ENCODE results near the gene DNAJC6.

- TF ChIP-seq, protein P1, sequence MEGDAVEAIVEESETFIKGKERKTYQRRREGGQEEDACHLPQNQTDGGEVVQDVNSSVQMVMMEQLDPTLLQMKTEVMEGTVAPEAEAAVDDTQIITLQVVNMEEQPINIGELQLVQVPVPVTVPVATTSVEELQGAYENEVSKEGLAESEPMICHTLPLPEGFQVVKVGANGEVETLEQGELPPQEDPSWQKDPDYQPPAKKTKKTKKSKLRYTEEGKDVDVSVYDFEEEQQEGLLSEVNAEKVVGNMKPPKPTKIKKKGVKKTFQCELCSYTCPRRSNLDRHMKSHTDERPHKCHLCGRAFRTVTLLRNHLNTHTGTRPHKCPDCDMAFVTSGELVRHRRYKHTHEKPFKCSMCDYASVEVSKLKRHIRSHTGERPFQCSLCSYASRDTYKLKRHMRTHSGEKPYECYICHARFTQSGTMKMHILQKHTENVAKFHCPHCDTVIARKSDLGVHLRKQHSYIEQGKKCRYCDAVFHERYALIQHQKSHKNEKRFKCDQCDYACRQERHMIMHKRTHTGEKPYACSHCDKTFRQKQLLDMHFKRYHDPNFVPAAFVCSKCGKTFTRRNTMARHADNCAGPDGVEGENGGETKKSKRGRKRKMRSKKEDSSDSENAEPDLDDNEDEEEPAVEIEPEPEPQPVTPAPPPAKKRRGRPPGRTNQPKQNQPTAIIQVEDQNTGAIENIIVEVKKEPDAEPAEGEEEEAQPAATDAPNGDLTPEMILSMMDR (IDR thresholded peaks at IDR 0.05; ENCODE audit: poor library complexity) = no peak
- no peak for TF ChIP-seq EZH2phosphoT487 (IDR thresholded peaks at IDR 0.05; ENCODE audit: low read depth, severe bottlenecking, unreplicated experiment)
- no peak for TF ChIP-seq EZH2 (IDR thresholded peaks at IDR 0.05; ENCODE audit: borderline replicate concordance)
Measured at GRCh38 chr1:65412256-65412983, 103.1 kb downstream of the DNAJC6 start.

Data from hepatocyte (in vitro differentiated cells).